NB4 (cell line): Measurements from ENCODE around the gene TAF3.

Source experiments
- DNase-seq: peaks from one replicate; pipeline ENCODE4 v3.0.0; 2010; ENCODE audit warnings: low read depth
- H3K4me3 ChIP-seq: one replicate; pipeline ENCODE4 v1.5.1; 2011; ENCODE audit warnings: mild to moderate bottlenecking, low read depth, low read length, moderate library complexity
- CTCF ChIP-seq: IDR thresholded peaks from one replicate; pipeline ENCODE4 v1.5.1; 2012; ENCODE audit warnings: low read depth, low read length
- MAX ChIP-seq: IDR thresholded peaks from 2 replicates; pipeline ENCODE4 v1.6.1; 2011; ENCODE audit warnings: low read depth, low read length
- MYC ChIP-seq: IDR thresholded peaks from 2 replicates; pipeline ENCODE4 v1.6.1; 2011; ENCODE audit warnings: low read depth, low read length
- POLR2A ChIP-seq: IDR thresholded peaks from 2 replicates; pipeline ENCODE4 v1.6.1; 2011; ENCODE audit warnings: mild to moderate bottlenecking; ENCODE audit not compliant: insufficient read length; ENCODE audit errors: extremely low read depth

Gene TAF3

GRCh38 chr10:8032558-8032957 is 214.3 kb downstream of the TAF3 start:
- TF ChIP-seq MAX (no peak), POLR2A (no peak), CTCF (no peak), MYC (no peak)
- DNase-seq, result no peak

GRCh38 chr10:8033812-8034465 is 215.6 kb downstream of the TAF3 start:
- no peak for DNase-seq
- no peak overlapping the region for H3K4me3 ChIP-seq
- TF ChIP-seq POLR2A, result no peak
- TF ChIP-seq MYC, result no peak
- TF ChIP-seq CTCF, result no peak
- no peak for TF ChIP-seq MAX

More at GRCh38 chr10:8032558-8032957, 214.3 kb downstream of the TAF3 start:
- H3K4me3 ChIP-seq, result no peak overlapping the region

GRCh38 chr10:8034466-8035005 is 216.2 kb downstream of the TAF3 start:
- TF ChIP-seq POLR2A, result no peak
- TF ChIP-seq CTCF, result no peak
- TF ChIP-seq MYC, result no peak
- TF ChIP-seq MAX, result no peak
- H3K4me3 ChIP-seq, result no peak overlapping the region
- no peak for DNase-seq

GRCh38 chr10:8035006-8035640 is 216.8 kb downstream of the TAF3 start:
- DNase-seq, result no peak
- no peak overlapping the region for H3K4me3 ChIP-seq
- TF ChIP-seq MYC (no peak), CTCF (no peak), POLR2A (no peak), MAX (no peak)

GRCh38 chr10:8035641-8036470 is 217.6 kb downstream of the TAF3 start:
- TF ChIP-seq POLR2A (no peak), CTCF (no peak), MYC (no peak), MAX (no peak)
- H3K4me3 ChIP-seq, result no peak overlapping the region
- no peak for DNase-seq
